ENCODE measurements around the gene CTCFL.

- no peak for TF ChIP-seq POLR2A (IDR thresholded peaks at IDR 0.05; ENCODE audit: low read depth, low read length)
- no peak for TF ChIP-seq SPI1 (IDR thresholded peaks at IDR 0.05; ENCODE audit: low read depth, low read length)
- no peak for TF ChIP-seq TAF1 (IDR thresholded peaks at IDR 0.05; ENCODE audit: low read depth, low read length)
- TF ChIP-seq POLR2AphosphoS5 (IDR thresholded peaks at IDR 0.05; ENCODE audit: low read depth, low read length): no peak
- TF ChIP-seq PAX5 (IDR thresholded peaks at IDR 0.05; ENCODE audit: insufficient read depth, low read length, severe bottlenecking): no peak
- no peak for TF ChIP-seq POU2F2 (IDR thresholded peaks at IDR 0.05; ENCODE audit: low read depth, low read length)
Observed at GRCh38 chr20:57570920-57571319, 46.0 kb upstream of the CTCFL start.

Data from GM12891 (cell line).